LoVo (cell line): Measurements from ENCODE around the gene DTX1.
"Not testable (repeated sequence)": the region's sequence is repeated elsewhere in the genome, so short reads cannot be mapped to it uniquely, and the experiment has no call there.

Source experiments
- DNase-seq: peaks from one replicate; pipeline ENCODE4 v3.0.0-alpha.2; 2016; ENCODE audit warnings: low spot score

DTX1 gene

DNA sequence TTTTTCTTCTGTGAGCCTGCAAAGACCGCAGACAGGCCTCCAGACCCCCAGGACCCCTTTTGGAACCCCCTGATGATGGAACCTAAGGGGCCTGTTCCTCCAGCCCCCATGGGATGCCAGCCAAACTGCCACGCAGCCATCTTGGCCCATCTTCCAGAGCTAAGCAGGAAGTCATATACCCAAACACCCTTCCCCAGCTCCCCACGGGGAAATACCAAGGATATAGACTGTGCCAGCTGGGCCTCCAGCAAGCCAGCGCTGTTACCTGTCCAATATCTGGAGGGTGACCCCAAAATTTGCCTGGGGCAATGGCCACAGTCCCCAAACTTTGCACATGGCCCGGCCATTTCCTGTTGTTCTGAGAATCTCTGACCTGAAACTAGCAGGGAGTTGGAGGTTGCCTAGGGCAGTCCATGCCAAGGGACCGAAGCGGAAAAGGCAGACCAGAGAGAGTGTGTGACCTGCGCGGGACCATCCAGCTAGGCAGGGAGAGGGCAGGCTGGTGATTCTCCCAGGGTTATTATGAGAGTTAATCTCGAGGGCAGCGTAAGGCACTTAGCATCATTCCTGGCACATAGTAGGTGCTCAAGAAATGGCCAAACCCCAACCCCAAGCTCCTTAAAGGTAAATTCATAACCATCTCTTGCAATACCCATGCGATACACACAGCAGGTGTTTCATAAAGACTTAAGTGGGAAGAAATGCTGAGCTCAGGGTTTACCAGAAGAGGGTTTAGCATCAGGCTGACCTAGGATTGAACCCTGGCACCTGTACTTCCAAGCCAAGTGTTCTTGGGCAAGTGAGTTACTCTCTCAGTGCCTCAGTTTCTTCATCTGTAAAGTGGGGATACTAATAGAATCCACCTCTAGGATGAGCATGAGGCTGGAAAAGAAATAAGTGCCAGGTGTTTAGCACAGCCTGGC is 81.6 kb downstream of the DTX1 start:
- DNase-seq = no peak

- no peak for DNase-seq
Measured at GRCh38 chr12:113138826-113139225, 82.3 kb downstream of the DTX1 start.

DNA sequence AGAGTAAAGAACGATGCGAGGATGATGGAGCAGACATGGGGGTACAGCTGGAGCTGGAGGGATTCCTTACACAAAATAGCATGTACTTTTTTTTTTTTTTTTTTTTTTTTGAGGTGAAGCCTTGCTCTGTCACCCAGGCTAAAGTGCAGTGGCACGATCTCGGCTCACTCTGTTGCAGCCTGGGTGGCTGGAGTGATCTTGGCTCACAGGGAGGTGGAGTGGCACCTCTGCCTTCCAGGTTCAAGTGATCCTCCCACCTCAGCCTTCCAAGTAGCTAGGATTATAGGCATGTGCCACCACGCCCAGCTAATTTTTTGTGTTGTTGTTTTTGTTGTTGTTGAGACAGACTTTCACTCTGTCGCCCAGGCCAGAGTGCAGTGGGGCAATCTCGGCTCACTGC is 84.2 kb downstream of the DTX1 start:
- no peak for DNase-seq

DNA sequence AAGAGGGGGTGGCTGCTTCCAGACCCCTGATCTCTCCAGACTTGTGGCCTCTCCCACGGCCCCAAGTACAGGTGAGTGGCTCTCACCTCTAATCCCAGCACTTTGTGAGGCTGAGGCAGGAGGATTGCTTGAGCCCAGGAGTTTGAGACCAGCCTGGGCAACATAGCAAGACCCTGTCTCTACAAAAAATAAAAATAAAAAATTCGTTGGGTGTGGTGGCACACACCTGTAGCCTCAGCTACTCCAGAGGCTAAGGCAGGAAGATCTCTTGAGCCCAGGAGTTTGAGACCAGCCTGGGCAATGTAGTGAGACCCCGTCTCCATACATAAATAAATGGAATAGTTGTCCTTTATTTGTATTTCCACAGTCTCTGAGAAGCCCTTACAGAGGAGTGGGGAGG is 85.2 kb downstream of the DTX1 start:
- not testable (repeated sequence) for DNase-seq

GRCh38 chr12:113142173-113142885 is 85.8 kb downstream of the DTX1 start:
- no peak for DNase-seq

DNA sequence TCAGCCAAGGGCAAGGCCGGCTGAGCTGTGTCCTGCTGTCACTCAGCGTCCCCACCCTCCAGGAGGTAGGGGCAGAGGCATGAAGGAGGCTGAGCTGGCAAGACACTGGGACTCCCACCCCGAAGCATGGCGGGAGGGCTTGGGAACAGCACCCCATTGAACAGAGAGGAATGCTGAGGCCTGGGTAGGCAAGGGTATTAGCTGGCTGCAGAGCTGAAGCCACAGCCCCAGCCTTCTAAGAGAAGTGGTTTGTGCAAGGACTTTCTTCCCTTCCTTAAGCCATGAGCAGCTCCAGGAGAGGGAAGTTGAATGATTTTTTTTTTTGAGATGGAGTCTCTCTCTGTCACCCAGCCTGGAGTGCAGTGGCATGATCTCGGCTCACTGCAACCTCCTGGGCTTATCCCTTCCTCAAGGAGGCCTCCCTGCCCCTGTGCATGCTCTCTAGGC is 86.4 kb downstream of the DTX1 start:
- no peak for DNase-seq

GRCh38 chr12:113143959-113144358 is 87.4 kb downstream of the DTX1 start:
- no peak for DNase-seq

DNA sequence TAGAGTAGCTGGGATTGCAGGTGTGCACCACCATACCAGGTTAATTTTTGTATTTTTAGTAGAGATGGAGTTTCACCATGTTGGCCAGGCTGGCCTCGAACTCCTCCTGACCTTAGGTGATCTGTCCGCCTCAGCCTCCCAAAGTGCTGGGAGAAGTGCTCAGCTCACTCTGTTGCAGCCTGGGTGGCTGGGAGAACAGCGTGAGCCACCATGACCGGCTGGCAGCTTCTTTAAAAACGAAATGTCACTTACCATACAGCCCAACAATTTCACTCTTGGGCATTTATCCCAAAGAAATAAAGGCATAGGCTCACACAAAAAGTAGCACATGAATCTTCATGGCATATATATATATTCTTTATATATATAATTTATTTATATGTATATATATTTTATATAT is 88.3 kb downstream of the DTX1 start:
- DNase-seq = no peak

DNA sequence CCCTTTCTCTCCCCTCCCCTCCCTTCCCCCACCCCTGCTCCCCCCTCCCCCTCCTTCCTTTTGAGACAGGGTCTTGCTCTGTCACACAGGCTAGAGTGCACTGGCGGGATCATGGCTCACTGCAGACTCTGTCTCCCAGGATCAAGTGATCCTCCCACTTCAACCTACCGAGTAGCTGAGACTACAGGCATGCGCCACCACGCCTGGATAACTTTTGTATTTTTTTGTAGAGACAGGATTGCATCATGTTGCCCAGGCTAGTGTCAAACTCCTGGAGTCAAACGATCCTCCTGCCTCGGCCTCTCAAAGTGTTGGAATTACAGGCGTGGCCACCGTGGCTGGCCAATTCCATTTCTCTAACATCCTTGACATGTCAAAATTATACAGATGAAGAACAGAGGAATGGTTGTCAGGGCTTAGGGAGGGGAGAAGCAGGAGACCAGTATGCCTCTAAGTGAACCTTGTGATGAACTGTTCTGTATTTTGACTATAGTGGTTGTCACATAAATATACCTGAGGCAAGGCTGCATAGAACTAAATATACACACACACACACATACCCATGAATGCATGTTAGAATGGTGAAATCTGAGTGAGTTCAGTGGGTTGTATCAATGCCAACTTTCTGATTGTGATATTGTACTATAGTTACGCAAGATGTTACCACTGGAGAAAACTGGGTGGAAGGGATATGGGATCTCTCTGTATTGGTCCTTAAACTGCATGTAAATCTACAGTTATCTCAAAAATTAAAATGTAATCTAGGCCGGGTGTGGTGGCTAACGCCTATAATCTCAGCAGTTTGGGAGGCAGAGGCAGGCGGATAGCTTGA is 89.4 kb downstream of the DTX1 start:
- no peak for DNase-seq

GRCh38 chr12:113146999-113147398 is 90.5 kb downstream of the DTX1 start:
- DNase-seq = no peak
